CD4-positive, alpha-beta T cell treated with Interleukin-12 subunit alpha and Interleukin-12 subunit beta, for 1 hour (primary cell): ENCODE measurements around the gene ZNF443.
"Not testable (repeated sequence)": the region's sequence is repeated elsewhere in the genome, so short reads cannot be mapped to it uniquely, and the experiment has no call there.

Experiments
- DNase-seq: peaks from one replicate; pipeline ENCODE4 v3.0.0-alpha.2; 2020

Gene ZNF443

GRCh38 chr19:12411893-12412292 lies 28.9 kb downstream of the ZNF443 start:
- no peak for DNase-seq

DNA sequence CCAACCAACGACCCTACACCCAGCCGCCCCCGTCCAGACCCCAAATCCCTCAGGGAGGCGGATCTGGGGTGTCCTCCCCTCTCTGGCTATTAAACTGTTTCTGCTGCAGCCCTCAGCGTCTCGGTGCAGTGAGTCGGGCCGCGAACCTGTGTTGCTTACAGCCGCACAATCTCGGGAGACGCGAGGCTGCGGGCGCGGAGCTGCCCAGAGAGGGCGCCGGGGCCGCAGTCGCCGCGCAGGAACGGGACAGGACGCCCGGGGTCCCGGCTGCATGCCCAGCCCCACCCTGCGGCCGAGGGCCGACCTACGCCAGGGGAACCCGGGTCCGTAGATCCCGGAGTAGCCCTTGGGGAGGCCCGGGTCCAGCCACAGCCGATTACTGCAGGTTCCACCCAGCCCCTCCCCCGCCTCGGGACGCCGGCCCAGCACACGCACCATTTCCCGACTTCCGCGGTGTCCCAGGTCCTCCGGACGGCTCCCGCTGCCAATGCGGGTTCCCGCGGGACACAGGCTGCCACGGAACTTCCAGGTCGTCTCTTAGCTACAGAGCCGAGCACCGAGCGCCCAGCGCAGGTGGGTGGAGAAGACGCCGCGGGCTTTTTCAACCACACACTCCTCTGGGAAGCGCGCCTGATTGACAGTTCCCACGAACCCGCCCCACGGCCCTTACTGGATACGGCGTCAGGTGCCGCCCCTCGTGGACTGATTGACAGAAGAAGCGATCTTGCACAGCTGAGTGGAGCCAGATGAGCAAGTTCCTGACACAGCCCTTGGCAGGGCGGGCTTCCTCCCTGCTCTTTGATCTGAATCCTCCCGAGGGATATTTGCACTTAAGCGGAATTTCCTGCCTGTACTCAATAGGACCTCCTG lies 40.0 kb downstream of the ZNF443 start, which contains the start of gene ZNF799:
Gene ZNF799 (minus strand): TSS at position 639 of the 870 bp plus-strand sequence. CDS start 201 bp downstream, at position 438.
- peak; percentile 84 for DNase-seq

DNA sequence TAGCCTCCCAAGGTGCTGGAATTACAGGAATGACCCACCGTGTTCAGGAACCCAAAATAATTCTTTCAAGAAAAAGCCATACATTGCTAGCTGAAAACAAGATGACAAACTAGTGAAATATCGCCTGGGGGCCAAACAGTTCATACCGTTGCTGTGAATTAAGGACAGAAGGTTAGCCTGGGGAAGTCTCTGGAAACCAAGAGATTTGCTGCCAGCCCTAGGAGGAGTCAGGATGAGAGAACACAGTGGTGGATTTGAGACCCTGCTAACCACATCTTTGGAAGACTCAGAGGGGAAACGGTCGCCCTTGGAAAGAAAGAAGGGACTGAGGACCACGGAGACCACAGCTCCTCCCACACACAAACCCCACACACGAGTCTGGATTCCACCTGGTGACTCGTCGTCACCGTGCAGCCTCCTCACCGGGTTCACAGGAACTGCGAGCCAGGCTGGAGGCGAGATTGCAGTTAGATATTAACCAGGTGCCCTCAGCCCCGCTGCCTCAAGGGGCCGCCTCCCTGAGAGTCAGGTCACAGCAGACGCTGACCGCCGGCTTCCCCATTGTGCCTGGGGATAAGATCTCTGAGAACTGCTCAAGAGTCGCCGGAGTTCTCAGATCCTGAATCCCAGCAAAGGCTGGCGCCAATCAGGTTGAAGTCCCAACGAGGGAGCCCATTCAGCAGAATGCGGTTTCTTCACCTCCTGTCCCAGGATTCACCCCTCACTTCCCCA lies 40.8 kb downstream of the ZNF443 start:
- peak; percentile 16 for DNase-seq

- DNase-seq = not testable (repeated sequence)
Observed at GRCh38 chr19:12391148-12391547, 49.7 kb downstream of the ZNF443 start.

DNA sequence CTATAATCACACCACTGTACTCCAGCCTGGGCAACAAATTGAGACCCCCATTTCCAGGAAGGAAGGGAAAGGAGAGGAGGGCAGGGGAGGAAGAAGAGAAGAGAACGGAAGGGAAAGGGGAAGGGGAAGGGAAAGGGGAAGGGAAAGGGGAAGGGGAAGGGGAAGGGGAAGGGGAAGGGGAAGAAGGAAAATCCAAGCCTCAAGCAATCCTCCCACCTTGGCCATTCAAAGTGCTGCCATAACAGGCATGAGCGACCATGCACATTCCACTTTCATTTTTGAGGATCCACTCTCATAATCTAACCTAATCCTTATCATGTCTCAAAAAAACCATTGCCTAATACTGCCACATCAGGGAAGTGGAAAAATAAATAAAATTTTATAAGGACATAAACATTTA lies 54.5 kb downstream of the ZNF443 start:
- DNase-seq = not testable (repeated sequence)

DNA sequence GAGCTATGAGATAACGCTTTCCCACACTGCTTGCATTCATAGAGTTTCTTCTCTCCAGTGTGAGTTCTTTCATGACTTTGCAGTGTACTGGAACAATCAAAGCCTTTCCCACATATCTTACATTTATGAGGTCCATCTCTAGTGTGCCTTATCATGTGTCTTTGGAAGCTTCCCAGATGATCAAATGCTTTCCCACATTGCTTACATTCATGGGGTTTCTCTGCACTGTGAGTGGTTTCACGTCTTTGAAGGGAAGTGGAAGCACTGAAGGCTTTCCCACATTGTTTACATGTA lies 60.4 kb downstream of the ZNF443 start:
- no peak for DNase-seq

- no peak for DNase-seq
Observed at GRCh38 chr19:12379732-12380443, 60.9 kb downstream of the ZNF443 start.
